ENCODE measurements around the gene ADAMTSL3.

The ADAMTSL3 gene

GRCh38 chr15:83764201-83764838 lies 110.4 kb downstream of the ADAMTSL3 start:
- Histone ChIP-seq H3K4me1 (ENCODE audit: control insufficient read depth, insufficient read depth, low read length) (peaks cover 4% of the 10 kb centered on the region), H3K9me3 (replicated peaks; ENCODE audit: low read length) (no peaks in the 10 kb centered on the region)

GRCh38 chr15:83766339-83766738 lies 112.4 kb downstream of the ADAMTSL3 start:
- Histone ChIP-seq H3K4me3 (ENCODE audit: low read length) (no peak overlapping the region), H3K4me2 (ENCODE audit: low read length) (no peak overlapping the region), H3K4me1 (ENCODE audit: control insufficient read depth, insufficient read depth, low read length) (peaks cover 4% of the 10 kb centered on the region), H3K27me3 (ENCODE audit: control insufficient read depth, insufficient read depth, low read length) (no peaks in the 10 kb centered on the region), H3K9ac (ENCODE audit: low read depth, low read length) (no peak overlapping the region), H3K9me3 (replicated peaks; ENCODE audit: low read length) (no peaks in the 10 kb centered on the region), H3K36me3 (ENCODE audit: insufficient read depth, low read length) (no peaks in the 10 kb centered on the region)

More at GRCh38 chr15:83764201-83764838, 110.4 kb downstream of the ADAMTSL3 start:
- Histone ChIP-seq H3K27me3 (ENCODE audit: control insufficient read depth, insufficient read depth, low read length) (no peaks in the 10 kb centered on the region), H3K36me3 (ENCODE audit: insufficient read depth, low read length) (no peaks in the 10 kb centered on the region), H3K4me3 (ENCODE audit: low read length) (no peak overlapping the region), H3K4me2 (ENCODE audit: low read length) (no peak overlapping the region), H3K9ac (ENCODE audit: low read depth, low read length) (no peak overlapping the region)

- Histone ChIP-seq H3K4me1 (ENCODE audit: control insufficient read depth, insufficient read depth, low read length) (peaks cover 4% of the 10 kb centered on the region), H3K36me3 (ENCODE audit: insufficient read depth, low read length) (no peaks in the 10 kb centered on the region), H3K4me2 (ENCODE audit: low read length) (no peak overlapping the region), H3K9ac (ENCODE audit: low read depth, low read length) (no peak overlapping the region), H3K9me3 (replicated peaks; ENCODE audit: low read length) (no peaks in the 10 kb centered on the region), H3K27me3 (ENCODE audit: control insufficient read depth, insufficient read depth, low read length) (no peaks in the 10 kb centered on the region), H3K4me3 (ENCODE audit: low read length) (no peak overlapping the region)
Observed at GRCh38 chr15:83767741-83768140, 113.8 kb downstream of the ADAMTSL3 start.

GRCh38 chr15:83769411-83769999 lies 115.6 kb downstream of the ADAMTSL3 start:
- Histone ChIP-seq H3K9me3 (replicated peaks; ENCODE audit: low read length) (no peaks in the 10 kb centered on the region), H3K4me3 (ENCODE audit: low read length) (no peak overlapping the region), H3K4me2 (ENCODE audit: low read length) (no peak overlapping the region)

GRCh38 chr15:83775738-83776137 lies 121.8 kb downstream of the ADAMTSL3 start:
- H3K9me3 ChIP-seq (replicated peaks; ENCODE audit: low read length), result no peaks in the 10 kb centered on the region
- no peaks in the 10 kb centered on the region for H3K27me3 ChIP-seq (ENCODE audit: control insufficient read depth, insufficient read depth, low read length)
- no peaks in the 10 kb centered on the region for H3K36me3 ChIP-seq (ENCODE audit: insufficient read depth, low read length)
- no peaks in the 10 kb centered on the region for H3K4me1 ChIP-seq (ENCODE audit: control insufficient read depth, insufficient read depth, low read length)
- H3K4me2 ChIP-seq (ENCODE audit: low read length), result no peak overlapping the region
- no peak overlapping the region for H3K9ac ChIP-seq (ENCODE audit: low read depth, low read length)
- H3K4me3 ChIP-seq (ENCODE audit: low read length), result no peak overlapping the region

More at GRCh38 chr15:83769411-83769999, 115.6 kb downstream of the ADAMTSL3 start:
- no peaks in the 10 kb centered on the region for H3K36me3 ChIP-seq (ENCODE audit: insufficient read depth, low read length)
- H3K27me3 ChIP-seq (ENCODE audit: control insufficient read depth, insufficient read depth, low read length), result no peaks in the 10 kb centered on the region
- peaks cover 4% of the 10 kb centered on the region for H3K4me1 ChIP-seq (ENCODE audit: control insufficient read depth, insufficient read depth, low read length)
- H3K9ac ChIP-seq (ENCODE audit: low read depth, low read length), result no peak overlapping the region

- Histone ChIP-seq H3K36me3 (ENCODE audit: insufficient read depth, low read length) (no peaks in the 10 kb centered on the region), H3K9ac (ENCODE audit: low read depth, low read length) (no peak overlapping the region), H3K4me3 (ENCODE audit: low read length) (no peak overlapping the region), H3K4me1 (ENCODE audit: control insufficient read depth, insufficient read depth, low read length) (no peaks in the 10 kb centered on the region), H3K27me3 (ENCODE audit: control insufficient read depth, insufficient read depth, low read length) (peaks cover 3% of the 10 kb centered on the region), H3K9me3 (replicated peaks; ENCODE audit: low read length) (no peaks in the 10 kb centered on the region), H3K4me2 (ENCODE audit: low read length) (no peak overlapping the region)
Observed at GRCh38 chr15:83776986-83777385, 123.1 kb downstream of the ADAMTSL3 start.

- Histone ChIP-seq H3K27me3 (ENCODE audit: control insufficient read depth, insufficient read depth, low read length) (peaks cover 3% of the 10 kb centered on the region), H3K4me3 (ENCODE audit: low read length) (no peak overlapping the region), H3K4me1 (ENCODE audit: control insufficient read depth, insufficient read depth, low read length) (peaks cover 9% of the 10 kb centered on the region), H3K9ac (ENCODE audit: low read depth, low read length) (no peak overlapping the region), H3K4me2 (ENCODE audit: low read length) (no peak overlapping the region), H3K36me3 (ENCODE audit: insufficient read depth, low read length) (no peaks in the 10 kb centered on the region), H3K9me3 (replicated peaks; ENCODE audit: low read length) (no peaks in the 10 kb centered on the region)
Observed at GRCh38 chr15:83783227-83783626, 129.3 kb downstream of the ADAMTSL3 start.

- no peak overlapping the region for H3K4me3 ChIP-seq (ENCODE audit: low read length)
- no peaks in the 10 kb centered on the region for H3K36me3 ChIP-seq (ENCODE audit: insufficient read depth, low read length)
- peaks cover 3% of the 10 kb centered on the region for H3K27me3 ChIP-seq (ENCODE audit: control insufficient read depth, insufficient read depth, low read length)
- H3K4me1 ChIP-seq (ENCODE audit: control insufficient read depth, insufficient read depth, low read length), result peaks cover 9% of the 10 kb centered on the region
- no peaks in the 10 kb centered on the region for H3K9me3 ChIP-seq (replicated peaks; ENCODE audit: low read length)
- no peak overlapping the region for H3K9ac ChIP-seq (ENCODE audit: low read depth, low read length)
- no peak overlapping the region for H3K4me2 ChIP-seq (ENCODE audit: low read length)
Observed at GRCh38 chr15:83784975-83785374, 131.1 kb downstream of the ADAMTSL3 start.

- H3K9me3 ChIP-seq (replicated peaks; ENCODE audit: low read length), result no peaks in the 10 kb centered on the region
Observed at GRCh38 chr15:83786336-83786735, 132.4 kb downstream of the ADAMTSL3 start.

GRCh38 chr15:83793069-83793468 lies 139.1 kb downstream of the ADAMTSL3 start:
- Histone ChIP-seq H3K27me3 (ENCODE audit: control insufficient read depth, insufficient read depth, low read length) (no peaks in the 10 kb centered on the region), H3K9me3 (replicated peaks; ENCODE audit: low read length) (no peaks in the 10 kb centered on the region), H3K36me3 (ENCODE audit: insufficient read depth, low read length) (no peaks in the 10 kb centered on the region), H3K4me3 (ENCODE audit: low read length) (no peak overlapping the region), H3K4me2 (ENCODE audit: low read length) (no peak overlapping the region), H3K9ac (ENCODE audit: low read depth, low read length) (no peak overlapping the region), H3K4me1 (ENCODE audit: control insufficient read depth, insufficient read depth, low read length) (no peaks in the 10 kb centered on the region)

More at GRCh38 chr15:83786336-83786735, 132.4 kb downstream of the ADAMTSL3 start:
- Histone ChIP-seq H3K4me3 (ENCODE audit: low read length) (no peak overlapping the region), H3K4me1 (ENCODE audit: control insufficient read depth, insufficient read depth, low read length) (peaks cover 9% of the 10 kb centered on the region), H3K27me3 (ENCODE audit: control insufficient read depth, insufficient read depth, low read length) (peaks cover under 1% of the 10 kb centered on the region), H3K9ac (ENCODE audit: low read depth, low read length) (no peak overlapping the region), H3K36me3 (ENCODE audit: insufficient read depth, low read length) (no peaks in the 10 kb centered on the region), H3K4me2 (ENCODE audit: low read length) (no peak overlapping the region)

GRCh38 chr15:83794209-83794608 lies 140.3 kb downstream of the ADAMTSL3 start:
- H3K4me1 ChIP-seq (ENCODE audit: control insufficient read depth, insufficient read depth, low read length), result no peaks in the 10 kb centered on the region
- H3K9me3 ChIP-seq (replicated peaks; ENCODE audit: low read length), result no peaks in the 10 kb centered on the region
- no peak overlapping the region for H3K9ac ChIP-seq (ENCODE audit: low read depth, low read length)
- no peaks in the 10 kb centered on the region for H3K36me3 ChIP-seq (ENCODE audit: insufficient read depth, low read length)
- H3K27me3 ChIP-seq (ENCODE audit: control insufficient read depth, insufficient read depth, low read length), result no peaks in the 10 kb centered on the region
- no peak overlapping the region for H3K4me3 ChIP-seq (ENCODE audit: low read length)
- H3K4me2 ChIP-seq (ENCODE audit: low read length), result no peak overlapping the region

GRCh38 chr15:83809345-83809744 lies 155.4 kb downstream of the ADAMTSL3 start:
- Histone ChIP-seq H3K4me2 (ENCODE audit: low read length) (no peak overlapping the region), H3K9me3 (replicated peaks; ENCODE audit: low read length) (no peaks in the 10 kb centered on the region), H3K9ac (ENCODE audit: low read depth, low read length) (no peak overlapping the region), H3K27me3 (ENCODE audit: control insufficient read depth, insufficient read depth, low read length) (no peaks in the 10 kb centered on the region), H3K36me3 (ENCODE audit: insufficient read depth, low read length) (no peaks in the 10 kb centered on the region), H3K4me1 (ENCODE audit: control insufficient read depth, insufficient read depth, low read length) (no peaks in the 10 kb centered on the region), H3K4me3 (ENCODE audit: low read length) (no peak overlapping the region)

Data from skeletal muscle satellite cell (primary cell).